Mononuclear cell (primary cell): ENCODE measurements around the gene KIAA1549. TPM values are rescaled to one million over a fixed set of nuclear protein-coding genes. Genes with fewer than 3 reads are reported as not detected.
"Not testable (repeated sequence)": the region's sequence is repeated elsewhere in the genome, so short reads cannot be mapped to it uniquely, and the experiment has no call there.

ENCODE experiments used
- H3K27me3 ChIP-seq: 2 replicates; pipeline ENCODE4 v1.6.0; 2011; ENCODE audit warnings: low read length, control low read depth; ENCODE audit not compliant: insufficient read depth
- H3K4me1 ChIP-seq: 2 replicates; pipeline ENCODE4 v1.5.1; 2011; ENCODE audit warnings: mild to moderate bottlenecking, low read length, control low read depth; ENCODE audit not compliant: insufficient read depth
- H3K4me3 ChIP-seq: 2 replicates; pipeline ENCODE4 v1.5.1; 2011; ENCODE audit warnings: mild to moderate bottlenecking, low read length, moderate library complexity
- H3K9me3 ChIP-seq: 2 replicates; pipeline ENCODE4 v1.5.1; 2011; ENCODE audit warnings: low read depth, mild to moderate bottlenecking, control low read depth, low read length
- total RNA-seq: library from RNA; depleted of rRNA; stranded (reverse); fragments of >200 nt; gene quantifications from one replicate; pipeline ENCODE4 v1.2.3, GENCODE V29; 2012

Gene KIAA1549
- total RNA-seq, 1 donor: 0.10 TPM

- no peaks in the 10 kb centered on the region for H3K9me3 ChIP-seq
Observed at GRCh38 chr7:138941545-138941944, 39.6 kb downstream of the KIAA1549 start.

GRCh38 chr7:138940602-138941001 lies 40.6 kb downstream of the KIAA1549 start:
- H3K27me3 ChIP-seq, H3K4me3 ChIP-seq, H3K9me3 ChIP-seq, H3K4me1 ChIP-seq: not testable (repeated sequence)

More at GRCh38 chr7:138941545-138941944, 39.6 kb downstream of the KIAA1549 start:
- no peaks in the 10 kb centered on the region for H3K4me1 ChIP-seq
- no peaks in the 10 kb centered on the region for H3K27me3 ChIP-seq
- H3K4me3 ChIP-seq: no peak overlapping the region

- Histone ChIP-seq H3K27me3 (no peaks in the 10 kb centered on the region), H3K9me3 (no peaks in the 10 kb centered on the region), H3K4me1 (no peaks in the 10 kb centered on the region), H3K4me3 (no peak overlapping the region)
Observed at GRCh38 chr7:138937484-138937883, 43.7 kb downstream of the KIAA1549 start.

DNA sequence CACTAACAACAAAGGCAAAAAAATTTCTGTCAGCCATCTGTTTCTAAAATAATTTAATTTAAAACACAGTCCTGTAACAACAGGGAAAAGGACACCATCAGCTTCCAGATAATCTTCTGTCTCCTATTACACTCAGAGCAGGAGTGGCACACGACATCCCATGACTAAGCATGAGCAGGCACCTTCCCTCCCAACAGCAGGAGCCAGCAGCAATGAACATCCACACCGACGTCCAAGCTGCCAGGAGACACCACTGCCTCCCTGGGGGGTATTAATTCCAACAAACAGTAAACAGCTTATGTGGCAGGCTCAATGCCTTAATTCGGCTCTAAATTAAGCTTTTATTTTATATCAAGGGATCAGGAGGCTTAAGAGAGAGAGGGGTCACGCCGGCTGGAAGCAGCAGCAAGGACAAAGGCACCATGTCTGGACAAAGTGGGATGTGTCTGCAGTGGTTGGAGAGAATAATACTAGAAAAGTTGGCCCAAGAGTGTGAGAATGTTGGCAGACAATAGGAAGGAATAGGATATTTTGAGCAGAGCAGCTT lies 45.7 kb downstream of the KIAA1549 start:
- Histone ChIP-seq H3K27me3 (no peaks in the 10 kb centered on the region), H3K4me1 (no peaks in the 10 kb centered on the region), H3K9me3 (no peaks in the 10 kb centered on the region), H3K4me3 (no peak overlapping the region)

- no peaks in the 10 kb centered on the region for H3K27me3 ChIP-seq
- no peak overlapping the region for H3K4me3 ChIP-seq
- no peaks in the 10 kb centered on the region for H3K9me3 ChIP-seq
- no peaks in the 10 kb centered on the region for H3K4me1 ChIP-seq
Observed at GRCh38 chr7:138934861-138935260, 46.3 kb downstream of the KIAA1549 start.

GRCh38 chr7:138934367-138934766 lies 46.8 kb downstream of the KIAA1549 start:
- H3K4me1 ChIP-seq: no peaks in the 10 kb centered on the region
- no peaks in the 10 kb centered on the region for H3K27me3 ChIP-seq
- no peak overlapping the region for H3K4me3 ChIP-seq
- H3K9me3 ChIP-seq: no peaks in the 10 kb centered on the region

DNA sequence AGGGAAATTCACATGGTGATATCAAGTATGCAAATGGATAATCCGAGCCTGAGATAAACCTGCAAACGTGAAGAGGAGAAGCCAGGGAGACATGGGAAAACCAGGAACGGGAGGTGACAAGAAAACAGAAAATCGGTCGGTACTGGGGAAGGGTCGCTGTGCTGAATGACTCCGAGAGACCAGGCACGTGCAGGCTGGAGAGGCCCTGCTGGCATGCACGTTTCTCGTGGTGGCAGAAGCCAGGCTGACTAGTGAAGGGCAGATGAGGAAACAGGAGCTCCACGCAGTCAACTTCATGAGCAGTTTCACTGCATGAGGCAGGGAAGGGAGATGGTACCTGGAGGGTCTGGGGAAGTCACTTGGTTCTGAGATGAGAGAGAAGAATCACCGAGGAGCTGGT lies 48.3 kb downstream of the KIAA1549 start:
- Histone ChIP-seq H3K4me3 (no peak overlapping the region), H3K9me3 (no peaks in the 10 kb centered on the region), H3K4me1 (no peaks in the 10 kb centered on the region), H3K27me3 (no peaks in the 10 kb centered on the region)

DNA sequence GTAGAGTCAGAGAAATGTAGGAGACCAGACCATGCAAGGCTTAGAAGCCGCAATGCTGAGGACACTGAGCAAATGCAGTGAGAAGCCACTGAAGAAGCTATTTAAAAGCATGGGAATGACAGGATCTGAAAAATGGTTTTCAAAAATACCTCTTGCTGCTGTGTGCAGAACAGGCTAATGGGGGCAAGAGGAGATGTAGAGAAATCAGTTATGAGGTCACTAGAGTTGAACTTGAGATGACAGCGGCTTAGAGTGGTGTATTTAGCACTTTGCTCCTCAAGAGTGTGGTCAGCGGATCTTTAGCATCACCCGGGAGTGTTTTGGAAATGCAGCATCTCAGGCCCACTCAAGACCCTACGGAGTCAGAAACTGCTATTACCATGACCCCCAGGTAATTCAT lies 48.8 kb downstream of the KIAA1549 start:
- no peaks in the 10 kb centered on the region for H3K27me3 ChIP-seq
- no peak overlapping the region for H3K4me3 ChIP-seq
- H3K9me3 ChIP-seq: no peaks in the 10 kb centered on the region
- H3K4me1 ChIP-seq: no peaks in the 10 kb centered on the region

- Histone ChIP-seq H3K9me3 (no peaks in the 10 kb centered on the region), H3K4me1 (no peaks in the 10 kb centered on the region), H3K4me3 (no peak overlapping the region), H3K27me3 (no peaks in the 10 kb centered on the region)
Observed at GRCh38 chr7:138929969-138930368, 51.2 kb downstream of the KIAA1549 start.

DNA sequence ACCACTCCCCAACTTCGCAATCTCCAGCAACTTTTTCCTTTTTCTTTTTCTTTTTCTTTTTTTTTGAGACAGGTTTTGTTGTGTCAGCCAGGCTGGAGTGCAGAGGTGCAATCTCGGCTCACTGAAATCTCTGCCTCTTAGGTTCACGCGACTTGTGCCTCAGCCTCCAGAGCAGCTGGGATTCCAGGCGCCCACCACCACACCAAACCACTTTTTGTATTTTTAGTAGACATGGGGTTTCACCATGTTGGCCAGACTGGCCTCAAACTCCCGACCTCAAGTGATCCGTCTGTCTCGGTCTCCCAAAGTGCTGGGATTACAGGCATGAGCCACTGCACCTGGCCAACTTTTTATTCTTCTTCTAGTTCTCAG lies 55.0 kb downstream of the KIAA1549 start:
- Histone ChIP-seq H3K9me3 (no peaks in the 10 kb centered on the region), H3K4me3 (no peak overlapping the region), H3K4me1 (no peaks in the 10 kb centered on the region), H3K27me3 (no peaks in the 10 kb centered on the region)

GRCh38 chr7:138924501-138925225 lies 56.5 kb downstream of the KIAA1549 start:
- Histone ChIP-seq H3K27me3 (no peaks in the 10 kb centered on the region), H3K4me1 (no peaks in the 10 kb centered on the region), H3K9me3 (no peaks in the 10 kb centered on the region), H3K4me3 (no peak overlapping the region)

- no peak overlapping the region for H3K4me3 ChIP-seq
- no peaks in the 10 kb centered on the region for H3K4me1 ChIP-seq
- no peaks in the 10 kb centered on the region for H3K27me3 ChIP-seq
- no peaks in the 10 kb centered on the region for H3K9me3 ChIP-seq
Observed at GRCh38 chr7:138921277-138921676, 59.9 kb downstream of the KIAA1549 start.

- H3K27me3 ChIP-seq: no peaks in the 10 kb centered on the region
- H3K4me3 ChIP-seq: no peak overlapping the region
- no peaks in the 10 kb centered on the region for H3K4me1 ChIP-seq
Observed at GRCh38 chr7:138919911-138920310, 61.3 kb downstream of the KIAA1549 start.

DNA sequence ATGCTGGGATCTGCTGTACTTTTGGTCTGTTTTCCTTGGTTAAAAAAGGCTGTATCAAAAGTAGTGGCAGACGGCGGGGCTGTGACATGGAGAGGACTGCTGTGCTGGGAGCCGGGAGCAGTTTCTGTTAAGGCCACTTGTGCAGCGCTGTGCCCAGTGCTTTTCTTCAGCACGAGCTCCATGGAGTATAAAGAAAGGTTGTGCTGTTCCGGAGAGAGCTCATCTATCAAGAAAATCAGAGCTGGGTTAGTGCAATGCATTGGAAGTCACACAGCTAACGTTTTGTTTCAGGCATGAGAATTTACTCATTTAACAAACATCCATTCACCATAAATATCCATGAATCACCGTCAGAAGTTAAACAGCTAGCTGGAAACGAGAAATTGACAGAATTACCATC lies 62.0 kb downstream of the KIAA1549 start:
- H3K27me3 ChIP-seq: no peaks in the 10 kb centered on the region
- H3K4me1 ChIP-seq: no peaks in the 10 kb centered on the region
- H3K9me3 ChIP-seq: no peaks in the 10 kb centered on the region
- no peak overlapping the region for H3K4me3 ChIP-seq

More at GRCh38 chr7:138919911-138920310, 61.3 kb downstream of the KIAA1549 start:
- no peaks in the 10 kb centered on the region for H3K9me3 ChIP-seq

DNA sequence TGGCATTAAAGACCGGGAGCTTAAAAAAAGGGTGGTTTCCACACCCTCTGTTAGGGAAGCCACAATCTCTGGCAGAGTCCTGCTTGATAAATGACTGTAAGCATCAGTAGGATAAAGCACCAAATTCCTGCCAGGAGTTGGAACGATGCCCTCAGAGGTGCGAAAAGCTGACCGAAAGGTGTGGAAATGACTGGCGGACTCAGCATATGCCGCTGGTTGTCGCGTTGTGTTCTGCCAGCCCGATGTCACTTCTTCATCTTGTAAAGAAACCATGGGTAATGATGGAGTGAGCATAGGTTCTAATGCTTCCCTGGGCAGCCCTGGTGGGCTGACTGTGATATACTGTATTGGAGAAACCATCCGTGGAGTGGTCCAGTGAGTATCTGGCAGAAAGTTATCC lies 62.4 kb downstream of the KIAA1549 start:
- H3K4me3 ChIP-seq: no peak overlapping the region
- no peaks in the 10 kb centered on the region for H3K9me3 ChIP-seq
- no peaks in the 10 kb centered on the region for H3K4me1 ChIP-seq
- H3K27me3 ChIP-seq: no peaks in the 10 kb centered on the region

DNA sequence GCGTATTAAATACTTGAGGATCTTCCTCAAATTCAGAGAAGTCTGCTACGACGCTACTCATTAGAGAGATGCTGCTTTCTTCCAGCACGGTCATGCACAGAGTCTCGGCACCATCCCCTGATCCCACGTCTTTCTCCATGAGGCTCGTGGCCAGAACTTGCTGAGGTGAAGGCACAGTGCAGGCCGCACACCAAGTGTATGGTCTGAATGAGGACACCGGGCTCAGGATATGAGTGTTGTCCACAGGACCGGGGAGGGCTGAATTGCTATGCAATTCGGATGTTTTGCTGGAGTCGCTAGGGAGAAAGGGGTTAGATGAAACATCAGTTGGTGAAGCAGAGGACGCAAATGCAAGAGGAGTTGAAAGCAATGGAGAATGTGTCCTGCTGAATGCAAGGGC lies 63.0 kb downstream of the KIAA1549 start:
- Histone ChIP-seq H3K4me3 (no peak overlapping the region), H3K9me3 (no peaks in the 10 kb centered on the region), H3K4me1 (no peaks in the 10 kb centered on the region), H3K27me3 (no peaks in the 10 kb centered on the region)
